Measurements from ENCODE around the gene CLMN.
"Not testable (repeated sequence)": the region's sequence is repeated elsewhere in the genome, so short reads cannot be mapped to it uniquely, and the experiment has no call there.

CLMN gene

DNA sequence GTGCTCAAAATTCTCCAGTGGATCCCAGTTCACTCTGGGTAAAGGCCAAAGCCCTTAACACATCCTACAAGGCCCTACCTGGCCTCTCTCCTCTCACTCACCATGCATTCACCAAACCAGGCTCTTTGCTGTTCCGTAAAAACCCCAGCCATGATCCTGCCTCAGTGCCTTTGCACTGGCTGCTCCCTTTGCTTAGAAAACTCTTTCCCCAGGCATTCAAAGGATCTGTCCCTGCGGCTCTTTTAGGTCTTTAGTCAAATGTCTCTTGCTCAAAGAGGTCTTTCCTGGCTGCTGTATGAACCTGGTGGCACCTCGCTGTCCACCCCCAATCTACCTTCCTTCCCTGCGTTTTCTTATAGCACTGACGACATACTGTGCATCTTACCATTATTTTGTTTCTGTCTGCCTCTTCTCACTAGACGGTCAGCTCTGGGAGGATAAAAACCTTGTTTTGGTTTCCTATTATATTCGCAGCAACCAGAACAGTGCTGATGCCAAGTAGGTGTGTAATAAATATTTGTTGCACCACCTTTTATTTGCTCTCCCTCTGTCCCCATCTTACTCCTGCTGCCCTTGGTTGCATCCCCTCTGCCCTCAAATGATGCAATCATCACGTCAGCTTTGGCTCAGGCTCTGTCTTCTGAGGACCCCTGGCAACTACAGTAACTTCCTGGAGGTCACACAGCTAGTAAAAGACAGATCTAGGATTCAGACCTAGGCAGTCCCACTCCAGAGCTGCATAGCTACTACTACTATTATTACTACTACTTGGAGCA is 138.6 kb downstream of the CLMN start:
- DNase-seq (ENCODE audit: insufficient read length, low spot score) (no peak), FAIRE-seq (no peak)

DNA sequence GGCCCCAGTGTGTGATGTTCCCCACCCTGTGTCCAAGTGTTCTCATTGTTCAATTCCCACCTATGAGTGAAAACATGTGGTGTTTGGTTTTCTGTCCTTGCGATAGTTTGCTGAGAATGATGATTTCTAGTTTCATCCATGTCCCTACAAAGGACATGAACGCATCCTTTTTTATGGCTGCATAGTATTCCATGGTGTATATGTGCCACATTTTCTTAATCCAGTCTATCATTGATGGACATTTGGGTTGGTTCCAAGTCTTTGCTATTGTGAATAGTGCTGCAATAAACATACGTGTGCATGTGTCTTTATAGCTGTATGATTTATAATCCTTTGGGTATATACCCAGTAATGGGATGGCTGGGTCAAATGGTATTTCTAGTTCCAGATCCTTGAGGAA is 144.0 kb downstream of the CLMN start:
- FAIRE-seq; DNase-seq (ENCODE audit: insufficient read length, low spot score): not testable (repeated sequence)

DNA sequence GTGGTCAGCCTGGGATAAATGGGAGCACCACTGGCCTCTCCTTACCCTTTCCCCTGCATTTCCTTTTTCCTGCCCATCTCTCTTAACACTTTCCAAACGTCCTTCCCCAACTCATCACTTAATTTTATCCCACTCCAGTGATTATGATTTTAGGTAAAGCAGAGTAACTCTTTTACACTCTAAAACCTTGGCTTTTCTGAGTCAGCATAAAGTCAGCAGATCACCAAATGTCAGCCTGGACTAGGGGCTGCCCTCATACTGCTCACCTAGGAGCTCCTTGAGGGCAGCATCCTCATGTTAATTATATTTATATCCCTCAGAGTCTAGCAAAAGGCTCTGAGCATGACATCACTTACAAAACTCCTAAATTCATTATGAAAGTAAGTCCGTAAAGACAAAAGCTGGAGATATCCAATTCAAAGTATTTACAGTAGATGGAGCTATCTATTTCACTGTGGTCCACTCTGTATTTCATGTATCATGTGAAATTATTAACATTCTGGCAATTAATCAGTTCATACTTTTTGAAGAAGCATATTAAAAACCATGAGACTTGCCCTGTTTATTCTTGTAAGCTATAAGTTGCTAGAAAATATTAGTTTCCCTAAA is 145.4 kb downstream of the CLMN start:
- DNase-seq (ENCODE audit: insufficient read length, low spot score), result no peak
- no peak for FAIRE-seq

DNA sequence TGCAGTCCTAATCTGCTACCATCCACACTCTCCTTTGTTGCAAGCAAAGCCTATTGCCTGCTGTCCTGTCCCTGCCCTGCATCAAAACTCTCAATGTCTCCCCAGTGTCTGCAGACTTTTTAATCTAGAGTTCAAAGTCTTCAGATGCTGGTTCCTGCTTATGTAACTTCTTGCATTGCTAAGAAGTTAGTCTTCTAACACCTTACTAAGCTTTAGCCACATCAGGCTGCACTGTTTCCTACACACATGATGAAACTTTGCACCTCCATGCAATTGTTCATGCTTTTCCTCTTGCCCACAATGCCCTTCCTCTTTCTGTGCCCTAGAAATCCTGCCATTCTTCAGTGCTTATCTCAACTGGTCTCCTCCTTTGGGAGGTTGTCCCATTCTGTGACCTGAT is 146.2 kb downstream of the CLMN start:
- no peak for DNase-seq (ENCODE audit: insufficient read length, low spot score)
- FAIRE-seq, result no peak

DNA sequence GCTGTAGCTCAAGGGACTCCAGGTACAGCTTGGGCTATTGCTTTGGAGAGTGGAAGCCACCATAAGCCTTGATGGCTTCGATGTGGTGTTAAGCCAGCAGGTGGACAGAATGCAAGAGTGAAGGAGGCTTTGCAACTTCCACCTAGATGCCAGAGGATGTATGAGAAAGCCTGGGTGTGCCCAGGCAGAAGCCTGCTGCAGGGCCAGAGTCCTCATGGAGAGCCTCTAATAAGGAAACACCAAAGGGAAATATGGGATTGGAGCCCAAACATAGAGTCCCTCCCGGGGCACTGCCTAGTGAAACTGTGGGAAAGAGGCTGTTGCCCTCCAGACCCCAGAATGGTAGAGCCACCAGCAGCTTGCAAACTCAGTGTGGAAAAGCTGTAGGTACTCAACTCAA is 152.5 kb downstream of the CLMN start:
- DNase-seq (ENCODE audit: insufficient read length, low spot score), result no peak
- FAIRE-seq, result no peak

DNA sequence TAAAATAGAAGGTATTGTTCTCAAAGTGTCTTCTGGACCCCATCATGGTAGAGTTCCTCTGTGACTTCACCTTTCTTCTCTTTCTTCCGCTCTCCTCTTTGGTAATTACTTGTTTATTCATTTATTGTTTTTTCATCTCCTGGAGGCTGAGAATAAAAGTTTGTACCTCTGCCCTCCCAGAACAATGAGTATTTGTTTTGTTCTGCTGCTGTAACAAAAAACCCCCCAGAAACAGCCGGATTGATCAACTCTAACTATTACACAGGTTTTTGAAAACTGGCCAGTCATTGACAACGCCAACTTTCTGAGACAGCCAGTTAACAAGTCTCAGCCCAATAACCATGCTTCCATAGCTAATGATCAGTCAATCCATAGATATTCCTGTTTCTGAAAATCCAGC is 154.2 kb downstream of the CLMN start:
- DNase-seq (ENCODE audit: insufficient read length, low spot score), result no peak
- no peak for FAIRE-seq

DNA sequence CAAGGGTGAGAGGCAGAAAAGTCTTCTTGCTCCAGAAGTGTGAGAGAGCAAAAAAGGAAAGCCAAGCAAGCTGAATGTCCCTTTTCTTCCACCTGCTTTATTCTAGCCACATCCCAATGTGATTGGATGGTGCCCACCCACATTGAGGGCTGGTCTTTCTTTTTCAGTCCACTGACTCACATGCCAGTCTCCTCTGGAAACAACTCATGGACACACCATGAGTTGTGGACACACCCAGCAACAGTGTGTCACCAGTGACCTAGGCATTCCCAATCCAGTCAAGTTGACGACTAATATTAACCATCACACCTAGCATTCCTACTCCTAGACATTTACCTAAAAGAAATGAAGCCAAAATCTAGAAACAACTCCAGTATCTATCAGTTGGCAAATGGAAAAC is 155.2 kb downstream of the CLMN start:
- DNase-seq (ENCODE audit: insufficient read length, low spot score) (no peak), FAIRE-seq (no peak)

DNA sequence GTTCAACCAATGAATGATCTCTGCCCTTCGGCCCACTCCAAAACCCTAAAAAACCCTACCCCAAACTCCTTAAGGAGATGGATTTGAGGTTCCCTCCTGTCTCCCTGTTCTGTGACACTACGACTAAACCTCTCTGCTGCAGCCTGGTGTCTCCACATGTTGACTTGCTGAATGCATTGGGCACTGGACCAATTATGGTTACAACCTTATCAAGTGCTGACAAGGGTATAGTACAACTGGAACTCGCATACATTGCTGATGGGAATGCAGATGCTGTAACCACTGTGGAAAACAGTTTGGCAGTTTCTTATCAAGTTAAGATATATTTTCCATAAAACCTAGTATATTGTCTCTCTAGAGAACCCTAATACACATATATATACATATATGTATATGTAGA is 156.0 kb downstream of the CLMN start:
- DNase-seq (ENCODE audit: insufficient read length, low spot score) (no peak), FAIRE-seq (no peak)

DNA sequence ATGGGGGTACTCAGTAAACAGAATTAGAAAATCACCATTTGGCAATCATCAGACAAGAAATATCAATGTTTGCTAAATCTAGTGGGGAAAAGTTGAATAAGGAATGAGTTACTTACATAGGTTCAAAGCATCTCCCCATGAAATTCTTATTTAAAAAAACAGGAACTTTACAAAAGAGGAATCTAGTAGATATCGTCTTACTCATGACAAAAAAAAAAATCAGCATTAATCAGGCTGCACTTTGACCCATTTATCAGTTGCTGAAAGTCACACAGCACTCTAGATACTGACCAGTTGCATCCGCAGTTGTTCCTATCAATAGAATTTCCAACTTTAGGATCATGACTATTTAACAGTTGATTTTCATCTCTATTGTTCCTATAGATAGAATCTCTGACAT is 156.6 kb downstream of the CLMN start:
- DNase-seq (ENCODE audit: insufficient read length, low spot score) (no peak), FAIRE-seq (no peak)

DNA sequence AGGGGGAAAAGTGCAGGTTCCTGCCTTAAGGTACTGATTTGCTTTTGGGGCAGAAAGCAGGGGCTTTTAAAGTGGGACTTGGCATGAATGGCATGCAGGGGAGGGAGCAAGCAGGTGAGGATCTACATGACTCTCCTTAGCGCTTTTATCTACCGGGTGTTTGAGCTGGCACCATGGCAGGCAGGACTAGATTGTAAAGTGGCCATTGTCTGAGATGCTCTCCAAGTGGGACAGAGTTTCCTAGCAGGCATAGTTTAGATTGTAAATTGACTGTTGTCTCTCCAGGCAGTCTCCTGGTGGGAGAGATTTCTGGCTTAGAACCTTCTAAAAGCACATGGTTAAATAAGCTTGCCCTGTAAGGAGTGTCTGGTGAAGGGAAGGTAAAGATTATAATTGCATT is 157.1 kb downstream of the CLMN start:
- DNase-seq (ENCODE audit: insufficient read length, low spot score), result no peak
- FAIRE-seq, result no peak

DNA sequence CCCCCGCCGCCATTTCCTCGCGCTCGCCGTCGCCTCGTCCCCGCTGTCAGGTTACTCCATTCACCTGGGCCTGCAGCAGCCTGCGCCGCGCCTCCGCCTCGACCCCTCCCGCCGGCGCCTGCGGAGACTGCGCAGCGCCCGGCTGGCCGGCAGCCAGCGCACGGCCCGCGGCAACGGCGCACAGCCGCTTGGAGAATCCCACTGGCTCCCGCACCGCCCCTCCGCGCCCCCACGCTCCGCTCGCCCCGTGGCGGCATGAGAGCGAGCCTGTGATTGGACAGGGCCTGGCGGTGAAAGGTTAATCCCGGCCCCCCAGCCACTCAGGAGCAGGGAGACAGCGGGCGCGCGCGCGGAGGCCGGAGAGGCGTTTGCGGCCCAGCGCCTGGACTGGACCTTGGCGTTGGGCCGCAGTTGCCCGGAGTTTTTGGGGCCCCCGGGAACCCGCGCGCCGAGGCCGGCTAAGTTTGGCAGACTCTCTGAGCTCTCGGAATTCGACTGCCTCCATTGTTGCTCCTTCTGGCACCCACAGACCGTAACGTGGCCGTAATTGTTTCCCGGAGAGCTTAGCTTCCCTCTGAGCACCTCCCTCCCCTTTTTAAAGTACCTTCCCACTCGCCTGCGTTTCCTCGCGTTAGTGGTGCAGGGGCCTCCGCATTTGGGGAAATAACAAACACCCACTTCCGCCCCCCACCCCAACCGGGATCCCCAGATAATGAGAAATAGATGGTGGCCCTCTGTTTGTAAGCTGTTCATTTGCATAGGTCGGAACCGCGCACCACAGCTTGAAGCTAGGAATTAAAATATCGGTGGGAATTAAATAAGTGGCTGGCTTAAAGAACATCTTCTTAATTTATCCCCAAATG is 162.2 kb downstream of the CLMN start, which contains the start of gene DICER1:
TSS of gene DICER1 (minus strand) at position 203 of the 863 bp plus-strand sequence. CDS start 24,071 bp downstream, outside the sequence.
- DNase-seq (ENCODE audit: insufficient read length, low spot score) (peak; percentile 93), FAIRE-seq (peak; percentile 92)

DNA sequence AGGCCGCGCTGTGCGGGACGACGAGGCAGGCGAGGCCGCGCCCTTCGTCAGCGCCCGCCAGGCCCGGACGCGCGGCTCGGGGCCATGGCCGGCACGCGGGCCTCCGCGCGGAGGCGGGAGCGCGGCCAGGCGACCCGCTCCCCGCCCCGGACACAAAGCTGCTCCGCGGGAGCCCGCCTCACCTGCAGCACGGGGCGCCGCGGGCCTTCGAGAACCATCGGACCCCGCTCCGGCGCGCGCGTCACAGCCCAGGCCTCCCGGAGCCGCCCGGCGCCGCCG is 162.7 kb downstream of the CLMN start:
- FAIRE-seq (no peak), DNase-seq (ENCODE audit: insufficient read length, low spot score) (no peak)

DNA sequence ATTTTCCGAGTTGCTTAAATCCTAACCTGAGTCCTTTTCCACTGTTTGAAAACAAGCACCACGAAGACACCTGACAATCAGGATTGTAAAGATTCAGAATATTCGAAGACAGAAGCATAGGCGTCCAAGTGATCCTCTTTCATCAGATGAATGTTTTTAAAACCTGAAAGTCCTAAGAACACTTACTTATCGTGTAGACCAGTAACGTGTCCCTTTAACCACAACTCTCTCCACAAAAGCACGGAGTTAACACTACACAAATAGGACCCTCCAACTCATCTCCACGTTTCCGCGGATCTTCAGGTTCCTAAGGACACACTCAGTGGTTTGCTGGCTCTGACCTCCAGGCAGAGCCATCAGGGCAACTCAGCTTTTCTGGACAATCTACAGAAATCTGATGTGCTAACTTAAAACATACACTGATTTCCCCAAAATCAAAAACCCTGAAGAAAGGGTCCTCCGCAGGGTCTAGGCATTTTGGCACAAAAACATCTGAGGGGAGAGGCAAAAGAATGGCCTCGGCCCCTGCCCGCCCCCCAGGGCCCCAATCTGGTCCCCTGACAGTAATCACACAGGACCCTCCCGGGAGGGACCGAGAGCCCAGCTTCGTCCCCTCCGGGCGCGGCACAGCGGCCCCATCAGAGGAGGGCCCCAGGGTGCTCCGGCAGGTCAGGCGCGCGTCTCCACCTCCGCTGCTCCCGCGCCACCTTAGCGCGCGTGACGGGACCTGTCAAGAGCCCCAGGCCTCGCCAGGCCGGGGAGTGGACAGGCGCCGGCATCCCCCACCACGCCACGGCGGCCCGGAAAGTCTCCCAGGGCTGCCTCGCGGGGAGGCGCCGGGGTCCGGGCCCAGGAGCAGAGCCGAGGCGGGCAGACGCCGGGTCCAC is 163.3 kb downstream of the CLMN start:
- FAIRE-seq (no peak), DNase-seq (ENCODE audit: insufficient read length, low spot score) (peak; percentile 17)

DNA sequence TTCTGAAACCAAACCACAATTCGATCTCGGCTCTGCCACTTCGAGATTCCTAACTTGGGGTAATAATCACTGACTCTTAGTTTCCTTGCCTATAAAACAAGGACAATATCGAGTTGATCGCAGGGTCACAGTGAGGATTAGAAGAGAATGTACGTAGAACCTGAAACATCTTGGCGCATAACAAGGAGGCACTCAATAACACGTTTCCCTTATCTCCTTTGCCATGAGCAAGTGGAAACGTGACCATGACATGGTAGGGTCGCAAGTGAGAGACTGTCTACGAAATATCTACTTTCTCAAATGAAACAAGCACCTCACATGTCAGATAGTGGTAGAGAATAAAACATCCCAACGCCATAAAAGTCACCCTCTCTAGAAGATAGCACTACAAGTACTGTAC is 164.7 kb downstream of the CLMN start:
- no peak for FAIRE-seq
- no peak for DNase-seq (ENCODE audit: insufficient read length, low spot score)

DNA sequence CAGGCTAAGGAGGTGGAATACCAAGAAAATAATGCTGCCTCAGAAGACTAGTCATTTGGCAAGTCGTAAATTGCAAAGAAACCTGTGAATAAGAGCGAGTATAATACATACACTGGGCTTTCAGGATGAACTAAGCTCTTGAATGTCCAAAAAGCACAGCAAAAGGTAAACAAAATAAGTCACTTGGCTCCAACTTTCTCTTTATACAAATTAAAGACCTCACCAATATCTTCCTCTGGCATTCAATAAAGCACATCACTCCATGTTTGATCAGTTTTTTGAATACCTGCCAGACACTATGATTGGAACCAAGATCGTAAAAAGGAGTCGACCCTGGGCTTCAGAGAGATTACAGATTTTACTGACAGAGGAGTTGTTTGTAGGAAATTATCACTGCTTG is 165.8 kb downstream of the CLMN start:
- FAIRE-seq (no peak), DNase-seq (ENCODE audit: insufficient read length, low spot score) (no peak)

DNA sequence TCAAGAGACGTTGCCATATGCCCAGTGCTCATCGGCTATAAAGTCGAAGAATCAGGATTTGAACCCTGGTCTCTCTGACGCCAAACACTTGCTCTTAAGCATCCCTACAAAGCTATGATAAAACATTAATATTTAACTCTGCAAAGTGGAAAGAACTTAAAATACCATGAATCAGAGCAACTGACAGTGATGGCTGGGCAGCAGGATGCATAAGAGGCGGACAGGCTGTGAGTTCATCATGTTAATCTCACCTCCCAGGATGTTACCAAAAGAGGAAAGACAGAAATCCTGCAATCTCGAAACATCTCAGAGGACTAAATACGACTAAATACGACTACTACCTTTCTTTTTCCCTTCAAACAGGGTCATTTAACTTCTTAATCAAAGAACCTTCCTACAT is 168.1 kb downstream of the CLMN start:
- FAIRE-seq, result no peak
- no peak for DNase-seq (ENCODE audit: insufficient read length, low spot score)

DNA sequence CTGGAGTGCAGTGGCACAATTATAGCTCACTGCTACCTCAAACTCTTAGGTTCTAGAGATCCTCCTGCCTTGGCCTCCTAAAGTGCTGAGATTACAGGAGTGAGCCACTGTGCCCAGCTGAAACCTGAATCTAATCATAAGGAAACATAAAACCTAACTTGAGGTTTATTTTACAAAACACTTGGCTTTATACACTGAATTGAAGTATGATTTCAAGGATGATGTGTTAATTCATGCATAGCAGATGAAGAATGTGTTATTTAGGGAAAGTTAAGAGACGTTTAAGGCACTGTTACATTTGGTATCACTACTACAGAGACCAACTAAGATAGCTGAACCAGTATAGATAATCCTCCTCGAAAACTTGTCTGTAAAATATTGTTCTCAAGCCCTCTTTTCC is 168.8 kb downstream of the CLMN start:
- FAIRE-seq (no peak), DNase-seq (ENCODE audit: insufficient read length, low spot score) (no peak)

DNA sequence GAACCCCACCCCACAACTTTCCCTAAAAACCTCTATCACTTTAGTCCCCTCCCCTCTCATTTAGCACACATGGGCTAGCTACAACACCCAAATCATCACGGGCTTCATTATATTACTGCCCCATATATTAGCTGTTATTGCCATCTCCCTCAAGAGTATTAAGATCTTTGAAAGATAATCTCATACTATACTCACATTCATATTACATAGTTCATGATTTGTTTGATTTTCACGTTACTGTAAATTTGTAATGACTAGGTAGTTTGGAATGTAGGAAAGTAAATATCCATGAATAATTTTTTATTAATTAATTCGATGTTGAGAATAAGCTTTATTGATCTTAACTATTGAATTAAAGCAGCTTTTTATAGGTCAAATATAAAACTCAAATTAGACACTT is 170.3 kb downstream of the CLMN start:
- FAIRE-seq, result no peak
- no peak for DNase-seq (ENCODE audit: insufficient read length, low spot score)

DNA sequence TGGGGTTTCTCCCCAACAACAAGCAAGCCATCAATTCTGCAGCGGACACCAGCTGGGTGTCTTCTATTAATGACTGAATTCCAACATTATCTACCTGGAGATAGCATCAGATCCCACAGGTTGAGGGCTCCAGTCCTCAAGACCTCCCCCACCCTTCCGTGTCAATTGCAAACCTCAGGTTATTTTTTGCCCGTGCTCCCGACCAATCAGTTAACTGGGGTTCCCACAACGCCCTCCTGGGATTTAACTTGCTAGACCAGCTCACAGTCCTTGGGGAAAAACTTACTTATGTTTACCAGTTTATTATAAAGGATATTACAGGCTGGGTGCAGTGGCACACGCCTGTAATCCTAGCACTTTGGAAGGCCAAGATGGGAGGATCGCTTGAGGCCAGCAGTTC is 172.1 kb downstream of the CLMN start:
- FAIRE-seq, result no peak
- DNase-seq (ENCODE audit: insufficient read length, low spot score), result no peak

DNA sequence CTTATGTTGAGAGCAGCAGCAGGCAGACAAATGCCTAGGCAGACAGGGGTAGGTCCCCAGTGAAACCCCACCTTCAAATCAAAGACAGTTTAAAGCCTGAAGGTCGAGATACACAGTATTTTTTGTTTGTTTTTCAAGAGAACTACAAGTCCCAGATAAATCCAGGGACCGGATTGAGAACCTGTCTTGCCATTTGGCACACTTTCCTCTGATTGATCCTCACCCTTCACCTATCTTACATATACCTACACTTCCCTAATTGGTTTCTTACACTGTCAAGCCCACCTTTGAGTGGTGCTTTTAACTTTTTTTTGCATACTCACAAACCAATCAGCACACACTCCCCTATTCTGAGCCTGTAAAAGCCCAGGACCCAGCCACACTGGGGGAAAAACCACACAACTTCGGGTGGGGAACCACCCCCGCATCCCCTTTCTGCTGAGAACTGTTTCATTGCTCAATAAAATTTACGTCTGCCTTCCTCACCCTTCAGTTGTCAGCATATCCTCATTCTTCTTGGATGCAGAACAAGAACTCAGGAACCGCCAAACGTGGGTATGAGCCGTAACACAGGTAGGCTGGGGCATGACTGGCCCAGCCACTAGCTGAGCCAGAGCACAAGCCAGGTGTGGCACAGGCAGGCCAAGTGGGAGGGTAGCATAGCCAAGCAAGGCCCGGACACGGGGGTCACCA is 173.5 kb downstream of the CLMN start:
- FAIRE-seq, result no peak
- DNase-seq (ENCODE audit: insufficient read length, low spot score), result no peak

Measured in HTR-8/SVneo (cell line).